GM12878 (cell line): ENCODE measurements around the gene UHRF2. TPM values are rescaled to one million over a fixed set of nuclear protein-coding genes. Genes with fewer than 3 reads are reported as not detected.

Experiments used
- BCLAF1 ChIP-seq: fragments of 450-650 bp; IDR thresholded peaks from 2 replicates; pipeline ENCODE4 v1.6.1; 2017; ENCODE audit warnings: antibody characterized with exemption, mild to moderate bottlenecking, moderate library complexity
- CBX3 ChIP-seq: fragments of 200-600 bp; sonication (generic); IDR thresholded peaks from 2 replicates; pipeline ENCODE4 v1.6.1; 2016; ENCODE audit warnings: low read depth, borderline replicate concordance
- polyA plus RNA-seq, 11 experiments: library from polyadenylated mRNA; depleted of rRNA in 4 of 11; unstranded in 6 of 11; stranded (reverse) in 5 of 11; fragments of >200 nt; fragmentation: Nextera tagmentation in 4 of 11; fragmentation: Illumina TruSeq in 1 of 11; extraction: Ambion mirVana in 4 of 11; extraction: Trizol in 1 of 11; gene quantifications; 1 replicate in 1 of 11; 2 replicates in 10 of 11; pipeline versions ENCODE4 v1.2.1 to v1.2.3, GENCODE V29; 2011 to 2016; ENCODE audit warnings: inconsistent platforms in 2 of 11, missing spikeins in 2 of 11, low read depth in 1 of 11
- small RNA-seq: library from RNA; depleted of rRNA; stranded (forward); fragments of <200 nt; gene quantifications from one replicate; pipeline ENCODE3, GENCODE V24; 2014
- total RNA-seq, 4 experiments: library from RNA; depleted of rRNA in 3 of 4; stranded (reverse); fragments of >200 nt in 3 of 4; fragmentation: Illumina TruSeq in 1 of 4; extraction: Trizol in 1 of 4; gene quantifications; 2 replicates each; pipeline versions ENCODE4 v1.2.1 to v1.2.3, GENCODE V29; 2013 to 2021

Gene UHRF2
- total and polyA plus RNA-seq, 10 of the 15 experiments (the other 5 are each of a cell fraction or from before 2014, with no cell fraction given), result 11.2 to 95.8 (median 43.1) TPM

GRCh38 chr9:6553866-6554265 is 140.9 kb downstream of the UHRF2 start (continued):
- TF ChIP-seq BCLAF1 (no peak), CBX3 (no peak)

Small RNAs within 50 kb of the gene (small RNA-seq; reads per million reads assigned to genes)
- gene RN7SL25P, result not detected

Other genes with a start within 250 kb of the UHRF2 start
- not detected in 2 replicates for gene IL33, start 197.4 kb upstream of the UHRF2 start, total RNA-seq (2014; rRNA removed)
- not detected in 2 replicates for gene IL33, start 197.4 kb upstream of the UHRF2 start, total RNA-seq (2014; rRNA removed; fragmentation: Illumina TruSeq; extraction: Trizol)
- not detected in 2 replicates for gene IL33, start 197.4 kb upstream of the UHRF2 start, total RNA-seq (2021)
- gene IL33, start 197.4 kb upstream of the UHRF2 start, polyA plus RNA-seq (2011; rRNA removed), result 0.03 TPM in 1 of 2 replicates, not detected in the other
- gene IL33, start 197.4 kb upstream of the UHRF2 start, polyA plus RNA-seq (2014; fragmentation: Illumina TruSeq; extraction: Trizol), result not detected in 2 replicates
- not detected for gene IL33, start 197.4 kb upstream of the UHRF2 start, polyA plus RNA-seq (2014; fragmentation: Nextera tagmentation; extraction: Ambion mirVana)
- not detected in 2 replicates for gene IL33, start 197.4 kb upstream of the UHRF2 start, polyA plus RNA-seq (2014; rRNA removed)
- not detected for gene IL33, start 197.4 kb upstream of the UHRF2 start, polyA plus RNA-seq (2016; fragmentation: Nextera tagmentation; extraction: Ambion mirVana)
- gene TPD52L3, start 84.8 kb upstream of the UHRF2 start, total RNA-seq (2014; rRNA removed), result not detected in 2 replicates
- not detected in 2 replicates for gene TPD52L3, start 84.8 kb upstream of the UHRF2 start, total RNA-seq (2014; rRNA removed; fragmentation: Illumina TruSeq; extraction: Trizol)
- not detected in 2 replicates for gene TPD52L3, start 84.8 kb upstream of the UHRF2 start, total RNA-seq (2021)
- not detected in 2 replicates for gene TPD52L3, start 84.8 kb upstream of the UHRF2 start, polyA plus RNA-seq (2011; rRNA removed)
- gene TPD52L3, start 84.8 kb upstream of the UHRF2 start, polyA plus RNA-seq (2014; fragmentation: Illumina TruSeq; extraction: Trizol), result not detected in 2 replicates
- gene TPD52L3, start 84.8 kb upstream of the UHRF2 start, polyA plus RNA-seq (2014; fragmentation: Nextera tagmentation; extraction: Ambion mirVana), result not detected
- not detected in 2 replicates for gene TPD52L3, start 84.8 kb upstream of the UHRF2 start, polyA plus RNA-seq (2014; rRNA removed)
- gene TPD52L3, start 84.8 kb upstream of the UHRF2 start, polyA plus RNA-seq (2016; fragmentation: Nextera tagmentation; extraction: Ambion mirVana), result not detected
- gene GLDC, start 232.5 kb downstream of the UHRF2 start, total RNA-seq (2014; rRNA removed), result 124 and 125 TPM in 2 replicates
- 97.0 and 101 TPM in 2 replicates for gene GLDC, start 232.5 kb downstream of the UHRF2 start, total RNA-seq (2014; rRNA removed; fragmentation: Illumina TruSeq; extraction: Trizol)
- gene GLDC, start 232.5 kb downstream of the UHRF2 start, total RNA-seq (2021), result 117 and 119 TPM in 2 replicates
- 165 and 166 TPM in 2 replicates for gene GLDC, start 232.5 kb downstream of the UHRF2 start, polyA plus RNA-seq (2011; rRNA removed)
- 150 and 156 TPM in 2 replicates for gene GLDC, start 232.5 kb downstream of the UHRF2 start, polyA plus RNA-seq (2014; fragmentation: Illumina TruSeq; extraction: Trizol)
- 100 to 1,000 TPM in 1 of 2 experiments, 10 to 100 TPM in 1; 88.2 to 112 TPM for gene GLDC, start 232.5 kb downstream of the UHRF2 start, polyA plus RNA-seq (2014; fragmentation: Nextera tagmentation; extraction: Ambion mirVana)
- gene GLDC, start 232.5 kb downstream of the UHRF2 start, polyA plus RNA-seq (2014; rRNA removed), result 128 and 129 TPM in 2 replicates
- gene GLDC, start 232.5 kb downstream of the UHRF2 start, polyA plus RNA-seq (2016; fragmentation: Nextera tagmentation; extraction: Ambion mirVana), result 100 to 1,000 TPM in 1 of 2 experiments, 10 to 100 TPM in 1; 33.1 to 101 TPM